Epidermal melanocyte (primary cell): ENCODE measurements around the gene CPEB3.
A peak's percentile ranks its signal among the peaks of the same experiment; 100 is the strongest.
"Not testable (repeated sequence)": the region's sequence is repeated elsewhere in the genome, so short reads cannot be mapped to it uniquely, and the experiment has no call there.

Source experiments
- DNase-seq: peaks from one replicate; pipeline ENCODE4 v3.0.0; 2011; ENCODE audit warnings: low spot score; ENCODE audit not compliant: insufficient read length

CPEB3 gene

DNA sequence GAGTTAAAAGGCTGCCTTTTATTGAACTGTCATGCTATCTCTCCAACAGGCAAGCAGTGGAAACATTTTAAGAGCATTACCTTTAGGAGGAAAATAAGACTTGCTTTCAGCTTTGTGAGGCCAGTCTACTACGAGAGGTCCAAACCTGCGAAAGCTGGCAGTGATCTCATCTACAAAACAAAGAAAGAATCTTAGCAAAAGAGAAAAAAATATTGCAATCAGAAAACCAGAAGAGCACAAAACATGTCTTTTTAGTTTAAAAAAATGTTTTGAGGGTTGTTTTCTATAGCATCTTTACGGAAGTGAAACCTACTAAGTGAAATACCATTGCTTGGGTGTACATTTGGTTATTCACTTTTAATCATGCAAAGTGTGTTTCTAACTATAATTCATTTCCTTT, 147.9 kb downstream of the CPEB3 start:
- DNase-seq = no peak

DNA sequence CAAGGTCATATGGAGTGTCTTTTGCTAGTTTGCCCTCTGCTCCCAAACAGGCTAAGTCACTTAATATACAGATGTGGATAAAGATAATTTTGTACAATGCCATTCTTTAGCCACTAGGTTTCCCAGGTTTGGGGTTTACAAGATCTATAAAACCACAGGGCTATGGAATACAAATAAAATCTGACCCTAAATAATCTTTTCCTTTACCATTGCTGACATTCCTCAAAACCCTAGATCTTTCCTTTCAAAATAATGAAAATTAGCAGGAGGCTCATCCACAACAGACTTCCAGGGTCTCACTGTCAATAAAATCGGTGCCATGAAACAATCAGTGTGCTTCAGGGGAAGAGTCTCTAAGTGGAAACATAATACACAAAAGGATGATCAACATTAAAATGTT, 148.4 kb downstream of the CPEB3 start:
- DNase-seq = no peak

DNA sequence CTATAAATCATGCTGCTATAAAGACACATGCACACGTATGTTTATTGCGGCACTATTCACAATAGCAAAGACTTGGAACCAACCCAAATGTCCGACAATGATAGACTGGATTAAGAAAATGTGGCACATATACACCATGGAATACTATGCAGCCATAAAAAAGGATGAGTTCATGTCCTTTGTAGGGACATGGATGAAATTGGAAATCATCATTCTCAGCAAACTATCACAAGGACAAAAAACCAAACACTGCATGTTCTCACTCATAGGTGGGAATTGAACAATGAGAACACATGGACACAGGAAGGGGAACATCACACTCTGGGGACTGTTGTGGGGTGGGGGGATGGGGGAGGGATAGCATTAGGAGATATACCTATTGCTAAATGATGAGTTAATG, 149.7 kb downstream of the CPEB3 start:
- DNase-seq = not testable (repeated sequence)

DNA sequence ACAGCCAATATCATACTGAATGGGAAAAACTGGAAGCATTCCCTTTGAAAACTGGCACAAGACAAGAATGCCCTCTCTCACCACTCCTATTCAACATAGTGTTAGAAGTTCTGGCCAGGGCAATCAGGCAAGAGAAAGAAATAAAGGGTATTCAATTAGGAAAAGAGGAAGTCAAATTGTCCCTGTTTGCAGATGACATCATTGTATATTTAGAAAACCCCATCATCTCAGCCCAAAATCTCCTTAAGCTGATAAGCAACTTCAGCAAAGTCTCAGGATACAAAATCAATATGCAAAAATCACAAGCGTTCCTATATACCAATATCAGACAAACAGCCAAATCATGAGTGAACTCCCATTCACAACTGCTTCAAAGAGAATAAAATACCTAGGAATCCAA, 156.8 kb downstream of the CPEB3 start:
- not testable (repeated sequence) for DNase-seq

DNA sequence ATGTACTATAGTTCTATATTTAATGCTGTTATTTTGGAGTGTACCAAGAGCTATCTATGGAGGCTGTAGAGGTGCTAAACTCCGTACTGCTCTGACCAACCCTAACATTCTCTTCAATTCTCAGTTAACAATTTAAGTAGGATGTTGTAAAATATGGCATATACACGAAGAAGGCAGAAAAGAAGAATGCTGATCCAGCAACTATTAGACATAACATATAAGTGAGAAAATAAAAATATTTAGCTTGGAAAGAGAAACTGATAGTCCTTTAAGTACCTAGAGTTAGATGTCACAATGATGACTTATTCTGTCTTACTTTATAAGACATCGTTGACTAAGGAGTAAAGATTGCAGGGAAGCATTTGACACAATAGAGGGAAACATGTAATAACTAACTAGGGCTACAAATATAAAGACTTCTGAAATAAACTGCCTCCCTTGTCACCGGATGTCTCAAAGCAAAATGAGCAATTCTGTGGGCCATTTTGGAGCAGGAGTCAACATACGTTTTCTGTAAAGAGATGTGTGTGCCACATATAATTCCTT, 159.5 kb downstream of the CPEB3 start:
- no peak for DNase-seq

DNA sequence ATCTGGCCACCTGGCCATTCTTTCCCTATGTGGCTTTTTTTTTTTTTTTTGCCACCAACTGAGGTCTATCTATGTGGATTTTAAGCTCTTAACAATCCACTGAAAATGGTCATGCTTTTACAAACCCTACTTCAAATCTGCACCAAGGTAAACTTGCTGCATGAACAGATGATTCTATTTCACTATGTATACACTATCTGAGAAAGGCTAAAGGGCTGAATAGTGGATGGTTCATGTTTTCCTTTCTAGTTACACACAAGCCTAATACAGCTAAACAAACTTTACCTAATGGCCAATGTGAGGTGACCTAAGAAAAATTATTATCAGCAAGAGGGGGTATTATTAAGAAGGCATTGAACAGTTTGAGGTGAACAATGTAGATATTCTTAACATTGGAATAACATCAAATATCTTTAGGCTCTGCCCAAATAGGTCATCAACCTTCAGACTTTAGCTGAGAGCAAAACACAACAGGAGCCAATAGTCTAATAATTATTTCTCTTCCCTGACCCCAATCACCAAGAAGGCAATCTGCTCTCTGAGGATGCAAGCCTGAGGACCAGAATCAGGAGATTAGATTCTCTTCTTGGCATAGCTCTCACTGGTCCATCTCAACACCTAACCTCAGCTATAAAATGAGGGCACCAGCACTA, 160.1 kb downstream of the CPEB3 start:
- DNase-seq = no peak

DNA sequence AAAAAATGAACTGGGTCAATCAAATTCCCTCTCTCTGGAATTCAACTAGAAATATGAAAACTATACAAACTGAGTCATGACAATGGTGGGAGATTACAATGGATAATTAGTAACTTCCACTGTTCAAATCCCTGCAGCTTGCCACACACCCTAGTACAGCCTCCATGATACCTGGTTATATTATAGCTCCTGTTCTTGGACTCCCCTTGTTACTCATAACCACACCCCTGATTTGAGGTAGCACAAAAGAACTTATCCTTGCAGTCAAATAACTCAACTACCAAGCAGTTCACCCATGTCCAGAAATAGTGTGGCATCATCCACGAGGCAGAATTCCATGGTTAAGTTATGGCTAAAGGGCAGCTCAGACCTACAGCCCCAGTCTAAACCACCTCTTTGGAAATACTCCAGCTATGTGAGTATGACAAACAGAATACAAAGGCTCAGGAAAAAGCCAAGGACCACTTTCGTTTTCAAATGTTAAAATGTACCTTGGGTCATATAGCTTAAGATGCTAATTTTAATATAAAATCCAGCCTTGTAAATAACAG, 164.7 kb downstream of the CPEB3 start:
- DNase-seq = no peak

DNA sequence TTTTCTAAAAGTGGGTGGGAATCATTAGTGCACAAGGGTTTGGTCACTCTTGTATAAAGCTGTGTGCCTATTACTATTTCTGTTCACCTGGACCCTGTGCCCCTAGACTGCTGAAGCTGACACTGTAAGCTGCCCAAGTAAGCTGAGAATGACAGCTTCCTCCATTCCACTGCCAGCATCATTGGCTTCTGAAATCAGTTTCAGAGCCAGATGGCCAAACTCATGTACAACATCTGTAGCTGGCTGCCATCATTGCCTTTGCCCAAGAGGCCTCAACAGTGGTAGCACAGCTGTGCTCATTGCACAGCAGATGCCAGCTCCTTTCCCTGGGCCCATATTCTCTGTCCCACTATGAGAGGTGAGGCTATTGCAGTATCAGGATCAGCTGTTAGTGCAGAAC, 165.7 kb downstream of the CPEB3 start:
- DNase-seq = no peak

DNA sequence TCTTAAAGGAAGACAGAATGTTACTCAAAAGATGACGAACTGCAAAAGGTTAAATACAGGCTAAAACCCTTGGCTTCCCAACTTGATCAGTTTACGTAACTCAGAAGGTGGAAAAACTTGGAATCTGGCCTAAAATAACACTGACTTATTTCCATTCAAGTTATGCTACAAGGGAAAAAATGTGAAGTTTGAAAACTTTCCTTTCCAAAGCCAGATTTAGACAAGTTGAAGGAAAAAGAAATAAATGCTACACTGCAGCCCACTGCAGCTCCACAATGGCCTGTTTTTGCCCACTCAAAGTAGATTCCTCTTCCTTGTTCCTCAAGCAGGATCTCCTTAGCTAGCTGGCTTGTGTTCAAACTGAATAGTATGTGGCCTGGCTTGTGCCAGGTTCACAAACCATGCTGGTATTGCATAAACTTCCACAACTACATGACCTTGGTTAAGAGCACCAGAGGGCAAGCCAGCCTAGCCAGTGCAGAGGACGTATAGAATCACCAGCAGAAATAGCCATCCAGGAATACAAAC, 166.2 kb downstream of the CPEB3 start:
- DNase-seq = no peak

DNA sequence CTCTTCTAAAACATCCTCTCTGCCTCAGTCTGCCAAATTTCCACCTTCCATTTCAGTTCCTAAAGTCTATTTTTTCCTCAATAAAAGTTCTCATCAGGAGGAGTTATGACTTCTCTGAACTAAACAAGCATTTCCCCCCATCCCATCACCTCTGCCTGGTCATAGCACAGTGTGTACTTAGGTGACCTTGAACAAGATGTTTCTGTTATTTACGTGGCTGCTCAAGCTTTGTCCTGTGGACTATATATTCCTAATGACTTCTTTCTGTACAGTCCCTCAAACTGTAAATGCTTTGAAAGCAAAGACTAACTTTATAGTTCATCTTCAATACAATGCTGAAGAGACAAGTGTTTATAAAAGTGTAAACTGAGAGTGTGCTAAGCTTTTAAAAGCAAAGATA, 166.9 kb downstream of the CPEB3 start:
- DNase-seq = no peak

DNA sequence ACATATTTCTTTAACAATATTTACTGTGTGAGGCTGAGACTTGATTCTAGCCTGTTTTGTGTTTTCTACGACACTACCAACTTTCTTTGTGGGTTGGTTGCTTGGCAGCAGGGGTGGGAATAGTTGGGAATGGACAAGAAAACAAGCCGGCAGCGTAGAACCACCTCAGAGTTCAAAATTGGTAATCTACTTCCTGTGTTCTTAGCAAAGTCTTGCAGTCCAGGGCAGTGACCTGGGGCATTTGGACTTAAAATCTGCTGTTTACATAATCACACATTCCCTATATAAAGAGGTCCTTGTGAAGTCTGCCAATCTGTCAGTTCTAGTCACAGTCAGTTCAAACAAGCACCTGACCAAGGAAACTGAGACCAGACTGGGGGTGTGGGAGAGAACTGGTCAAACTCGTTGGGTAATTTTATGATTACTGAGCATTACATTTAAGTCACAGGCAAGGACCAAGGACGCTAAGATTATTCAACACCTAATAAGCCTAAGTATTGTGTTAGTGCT, 167.9 kb downstream of the CPEB3 start:
- no peak for DNase-seq

DNA sequence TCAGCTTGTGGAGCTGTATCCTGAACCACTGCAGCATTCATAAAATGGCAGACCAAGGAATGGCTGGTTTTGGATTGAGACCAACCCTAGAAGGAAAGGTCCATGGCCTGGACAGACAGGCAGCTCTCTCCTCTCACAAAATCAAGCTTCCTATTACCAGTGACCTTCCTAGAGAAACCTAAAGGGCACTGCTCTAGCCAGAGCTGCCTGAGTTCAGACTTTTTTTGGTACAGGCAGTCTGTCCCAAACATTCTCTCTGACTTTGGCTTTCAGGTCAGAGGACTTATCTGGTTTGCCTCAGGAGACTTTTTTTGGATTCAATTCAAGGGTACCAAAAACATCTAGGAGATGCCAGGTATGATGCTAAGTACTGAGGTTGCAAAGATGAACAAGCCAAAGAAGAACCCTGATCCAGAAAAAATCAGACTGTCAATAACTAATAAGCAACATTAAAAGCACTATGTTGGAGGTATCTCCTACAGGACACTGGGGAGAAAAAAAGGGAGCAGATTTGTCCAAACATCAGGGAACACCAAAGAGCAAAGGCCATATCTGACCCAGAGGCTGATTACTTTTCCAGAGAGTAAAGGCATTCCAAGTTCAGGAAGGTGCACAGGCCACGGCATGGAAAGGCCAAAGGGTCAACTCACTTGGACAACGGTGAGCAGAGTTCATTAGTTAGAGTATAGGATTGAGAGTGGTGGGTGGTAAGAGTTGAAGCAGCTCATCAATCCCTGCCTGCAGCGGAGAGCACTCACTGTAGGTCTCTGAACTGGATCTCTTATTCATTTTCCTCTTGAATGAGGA, 169.0 kb downstream of the CPEB3 start:
- no peak for DNase-seq

DNA sequence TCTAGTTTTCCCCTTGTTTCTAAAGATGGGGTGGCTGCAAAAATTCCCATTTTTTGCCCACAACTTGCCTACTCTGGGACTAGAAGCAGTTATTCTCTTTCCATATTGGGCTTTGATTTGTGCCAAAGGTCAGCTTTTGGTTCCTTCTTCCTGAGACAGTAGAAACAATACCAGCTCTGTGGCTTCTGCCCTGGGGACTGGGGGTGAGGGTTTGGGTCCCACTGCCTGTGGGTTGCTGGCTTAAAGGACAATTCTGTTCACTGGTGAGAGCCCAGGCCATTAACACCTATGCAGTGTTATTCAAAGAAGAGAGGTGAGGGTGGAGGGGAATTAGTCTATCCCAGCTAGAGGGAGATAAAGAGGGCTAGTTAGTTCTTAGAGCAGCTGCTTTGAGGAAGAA, 171.5 kb downstream of the CPEB3 start:
- no peak for DNase-seq

DNA sequence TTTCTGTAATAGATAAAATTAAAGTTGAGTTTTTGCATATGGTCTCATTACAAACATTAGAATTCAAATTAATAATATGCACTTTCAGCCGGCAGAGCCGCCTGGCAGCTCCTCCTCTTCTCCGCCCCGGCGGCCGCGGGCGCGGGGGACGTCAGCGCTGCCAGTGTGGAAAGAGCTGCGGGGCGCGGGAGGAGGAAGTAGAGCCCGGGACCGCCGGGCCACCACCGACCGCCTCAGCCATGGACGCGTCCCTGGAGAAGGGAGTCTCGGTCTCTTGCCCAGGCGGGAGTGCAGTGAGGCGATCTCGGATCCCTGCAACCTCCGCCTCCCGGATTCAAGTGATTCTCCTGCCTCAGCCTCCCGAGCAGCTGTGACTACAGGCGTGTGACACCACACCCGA, 176.0 kb downstream of the CPEB3 start:
- DNase-seq = not testable (repeated sequence)

DNA sequence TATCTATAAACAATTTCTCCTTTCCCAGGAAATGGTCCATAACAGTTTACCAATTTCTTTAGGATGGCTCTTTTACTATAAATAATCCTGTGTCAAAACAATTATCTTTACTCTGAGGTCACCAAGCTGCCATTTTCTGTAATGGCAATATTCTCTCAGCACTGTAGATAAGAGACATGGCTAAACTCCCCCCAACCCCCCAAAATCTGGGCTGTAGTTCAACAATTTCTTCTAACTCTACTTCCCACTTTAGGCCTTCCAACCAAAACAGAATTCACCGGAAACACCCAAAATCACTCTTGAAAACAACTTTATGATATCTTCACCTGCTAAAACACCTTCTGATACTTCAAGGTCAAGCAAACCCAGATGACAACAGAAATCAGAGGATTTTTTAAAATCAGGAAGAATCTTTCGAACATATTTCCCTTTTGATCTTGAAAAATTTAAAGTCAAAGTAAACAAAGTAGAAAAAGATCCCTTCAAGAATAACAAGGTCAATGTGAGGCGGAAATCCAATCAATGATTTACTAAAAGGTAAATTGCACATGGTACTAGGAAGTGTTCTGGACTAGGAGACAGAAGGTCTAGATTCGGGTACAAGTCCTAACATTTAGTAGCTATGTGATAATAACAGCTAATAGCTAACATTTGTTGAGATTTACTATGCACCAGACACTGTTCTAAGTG, 176.8 kb downstream of the CPEB3 start:
- DNase-seq = no peak

DNA sequence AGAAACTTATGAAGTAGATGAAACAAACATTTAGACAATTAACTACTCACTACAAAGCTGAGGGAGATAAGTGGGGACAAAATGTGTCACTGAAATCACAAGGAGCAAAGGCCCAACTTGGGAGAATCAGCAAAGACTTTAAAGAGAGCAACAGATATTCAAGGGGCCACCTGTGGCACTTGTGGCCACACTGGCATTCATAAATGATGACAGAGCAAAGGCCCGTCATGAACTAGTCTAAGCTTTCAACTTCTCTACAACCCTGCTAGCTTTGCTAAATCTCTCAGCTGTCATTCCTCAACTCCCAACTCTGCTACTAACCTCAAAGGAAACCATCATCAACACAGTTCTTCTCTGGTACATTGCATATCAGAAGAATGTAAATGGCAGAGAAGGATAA, 178.4 kb downstream of the CPEB3 start:
- no peak for DNase-seq

DNA sequence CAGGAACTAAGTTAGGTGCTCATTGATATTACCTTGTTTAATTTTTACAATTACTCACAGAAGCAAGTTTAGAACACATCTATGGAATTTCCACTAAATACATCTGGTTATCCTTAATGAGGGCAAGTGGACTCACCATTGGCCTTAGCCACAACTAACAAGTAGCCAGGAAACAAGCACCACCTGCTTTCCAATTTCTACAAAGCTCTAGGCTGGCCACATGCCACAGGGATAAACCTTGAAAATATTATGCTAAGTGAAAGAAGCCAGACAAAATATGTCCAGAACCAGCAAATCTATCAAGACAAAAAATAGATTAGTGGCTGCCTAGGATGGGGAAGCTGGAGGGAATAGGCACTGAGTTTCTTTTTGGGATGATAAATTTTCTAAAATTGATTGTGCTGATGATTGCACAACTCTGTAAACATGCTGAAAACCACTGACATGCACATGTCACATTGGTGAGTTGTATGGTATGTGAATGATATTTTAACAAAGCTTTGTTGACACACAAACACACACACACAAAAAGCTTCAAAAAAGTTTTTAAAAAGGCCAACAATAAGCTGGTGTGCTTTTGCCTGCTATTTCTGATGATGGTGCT, 179.4 kb downstream of the CPEB3 start:
- DNase-seq = no peak

DNA sequence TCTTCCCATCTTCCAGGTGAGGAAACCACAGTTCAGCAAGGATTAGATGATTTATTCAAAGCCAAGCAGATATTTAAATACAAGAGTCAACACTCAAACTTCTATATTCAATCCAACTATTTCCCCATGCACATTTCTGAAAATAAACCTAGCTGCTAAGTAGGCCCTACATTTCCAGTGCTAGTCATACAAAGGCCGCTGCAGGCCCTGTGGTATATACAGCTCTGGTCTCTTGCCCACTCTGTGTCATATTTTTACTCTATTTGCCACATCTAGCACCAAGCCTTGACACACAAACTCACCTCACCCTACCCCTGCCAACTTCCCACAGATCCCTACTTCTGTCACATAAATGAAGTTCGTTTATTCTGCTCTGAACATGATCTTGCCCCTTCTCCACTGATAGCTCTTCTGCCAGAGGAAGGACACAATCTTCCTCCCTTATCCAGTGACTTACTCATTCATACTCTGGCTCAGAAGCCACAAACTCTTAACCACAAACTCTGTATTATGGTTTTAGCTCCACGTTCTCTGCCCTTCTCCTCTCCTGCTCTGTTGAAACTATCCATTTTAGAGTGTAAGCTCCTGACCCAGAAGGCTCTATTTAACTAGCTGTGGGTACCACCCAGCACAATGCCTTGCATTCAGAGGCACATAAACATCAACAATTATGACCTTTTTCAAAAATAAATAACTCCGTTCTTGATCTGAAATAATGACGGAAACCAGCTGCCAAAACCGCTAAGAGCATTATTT, 180.7 kb downstream of the CPEB3 start:
- peak; percentile 69 for DNase-seq

DNA sequence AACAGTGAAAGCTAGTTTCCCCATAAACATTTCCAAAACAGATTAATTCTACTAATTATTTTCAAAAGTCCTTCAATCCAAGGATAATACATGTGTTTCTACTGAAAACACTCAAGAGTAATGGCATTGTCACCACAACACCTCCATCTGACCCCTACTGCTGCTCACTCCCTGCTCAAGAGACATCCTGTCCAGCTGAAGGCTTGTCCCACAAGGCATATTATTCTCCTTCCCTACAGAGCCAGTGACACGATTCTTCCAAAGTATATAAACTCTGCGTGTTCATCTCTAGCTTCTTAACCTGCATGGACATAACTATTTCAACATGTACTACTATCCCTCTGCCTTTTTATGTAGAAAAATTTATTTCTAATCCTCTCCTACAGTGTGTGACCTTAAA, 182.1 kb downstream of the CPEB3 start:
- no peak for DNase-seq

DNA sequence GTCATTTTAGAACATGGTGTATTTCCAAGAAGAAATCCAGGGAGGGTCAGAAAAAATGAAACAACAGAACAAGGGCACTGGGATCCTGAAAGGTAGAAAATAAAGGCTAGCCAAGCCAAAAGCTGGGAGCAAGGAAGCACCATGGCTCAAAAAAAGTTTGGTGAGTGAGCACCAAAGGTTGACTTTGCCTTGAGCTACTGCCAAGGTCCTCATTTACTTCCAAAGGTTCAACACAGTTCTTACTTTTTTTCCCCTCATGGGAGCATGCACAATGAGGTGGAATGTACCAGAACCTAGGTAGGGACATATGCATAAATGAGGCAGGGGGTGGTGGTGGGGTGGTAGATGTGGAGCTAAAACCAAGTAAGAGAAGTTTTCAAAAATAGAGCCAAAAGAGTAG, 182.8 kb downstream of the CPEB3 start:
- no peak for DNase-seq
